BLaER1 treated with 17β-estradiol and CSF1 and Interleukin-3, amounts not matched to agents 10 nM and 100 nM (cell line): Measurements from ENCODE around the gene TENM4.

Source experiments
- H3K27ac ChIP-seq, 11 experiments: shearing (Covaris generic); formaldehyde crosslinking; 2 replicates each; pipeline ENCODE4 v1.8.1; 2022
- H3K27me3 ChIP-seq, 11 experiments: shearing (Covaris generic); formaldehyde crosslinking; 2 replicates each; pipeline ENCODE4 v1.8.1; 2022
- H3K36me3 ChIP-seq, 11 experiments: shearing (Covaris generic); formaldehyde crosslinking; 2 replicates each; pipeline ENCODE4 v1.8.1; 2022
- H3K4me1 ChIP-seq, 10 experiments: shearing (Covaris generic); formaldehyde crosslinking; 2 replicates each; pipeline ENCODE4 v1.8.1; 2022
- H3K4me2 ChIP-seq, 11 experiments: shearing (Covaris generic); formaldehyde crosslinking; 2 replicates each; pipeline ENCODE4 v1.8.1; 2022
- H3K4me3 ChIP-seq, 10 experiments: shearing (Covaris generic); formaldehyde crosslinking; 2 replicates each; pipeline ENCODE4 v1.8.1; 2022
- H3K9ac ChIP-seq, 11 experiments: shearing (Covaris generic); formaldehyde crosslinking; 2 replicates each; pipeline ENCODE4 v1.8.1; 2022
- H3K9me3 ChIP-seq, 11 experiments: shearing (Covaris generic); formaldehyde crosslinking; replicated peaks in 1 of 11; 2 replicates each; pipeline ENCODE4 v1.8.1; 2022
- H4K20me1 ChIP-seq, 11 experiments: shearing (Covaris generic); formaldehyde crosslinking; 2 replicates each; pipeline ENCODE4 v1.8.1; 2022
- Cebpa-rat ChIP-seq, 11 experiments: shearing (Covaris generic); IDR thresholded peaks; 2 replicates each; pipeline ENCODE4 v1.8.1; 2022

Gene TENM4

GRCh38 chr11:79156031-79156430 is 284.8 kb downstream of the TENM4 start:
- TF ChIP-seq Cebpa-rat (IDR thresholded peaks at IDR 0.05), result no peak
- Histone ChIP-seq H3K36me3 (peaks cover 0 to 7% (median 0%) of the 10 kb centered on the region in 11 experiments; a peak in 1 of 22 replicates), H3K27ac (no peak overlapping the region), H3K9ac (no peak overlapping the region), H4K20me1 (no peaks in the 10 kb centered on the region), H3K4me2 (no peak overlapping the region), H3K4me3 (no peak overlapping the region), H3K9me3 (peaks cover 0 to 9% (median 0%) of the 10 kb centered on the region in 11 experiments; a peak in 4 of 22 replicates), H3K4me1 (peaks cover 3 to 21% (median 12%) of the 10 kb centered on the region in 10 experiments; a peak in 19 of 20 replicates), H3K27me3 (peaks cover 0 to 12% (median 0%) of the 10 kb centered on the region in 11 experiments; a peak in 3 of 22 replicates)

GRCh38 chr11:79155237-79155636 is 285.6 kb downstream of the TENM4 start:
- no peak overlapping the region for H3K4me3 ChIP-seq
- no peak for TF ChIP-seq Cebpa-rat (IDR thresholded peaks at IDR 0.05)

GRCh38 chr11:79152511-79152910 is 288.3 kb downstream of the TENM4 start:
- Histone ChIP-seq H3K9me3 (peaks cover 0 to 9% (median 0%) of the 10 kb centered on the region in 11 experiments; a peak in 4 of 22 replicates), H3K36me3 (peaks cover 0 to 17% (median 0%) of the 10 kb centered on the region in 11 experiments; a peak in 2 of 22 replicates), H3K27ac (no peak overlapping the region), H4K20me1 (no peaks in the 10 kb centered on the region), H3K4me3 (no peak overlapping the region), H3K27me3 (peaks cover 0 to 12% (median 0%) of the 10 kb centered on the region in 11 experiments; a peak in 3 of 22 replicates), H3K4me2 (peak overlapping the region in 6 of 11 experiments; percentile 8 to 74 (median 30); a peak in 6 of 22 replicates), H3K9ac (no peak overlapping the region), H3K4me1 (peaks cover 13 to 34% (median 28%) of the 10 kb centered on the region in 10 experiments)
- TF ChIP-seq Cebpa-rat (IDR thresholded peaks at IDR 0.05), result no peak

More at GRCh38 chr11:79155237-79155636, 285.6 kb downstream of the TENM4 start:
- no peak overlapping the region for H3K27ac ChIP-seq
- H3K4me2 ChIP-seq, result no peak overlapping the region
- no peak overlapping the region for H3K9ac ChIP-seq
- peaks cover 0 to 9% (median 0%) of the 10 kb centered on the region in 11 experiments; a peak in 4 of 22 replicates for H3K9me3 ChIP-seq
- peaks cover 0 to 7% (median 0%) of the 10 kb centered on the region in 11 experiments; a peak in 1 of 22 replicates for H3K36me3 ChIP-seq
- peaks cover 7 to 25% (median 19%) of the 10 kb centered on the region in 10 experiments for H3K4me1 ChIP-seq
- H4K20me1 ChIP-seq, result no peaks in the 10 kb centered on the region
- H3K27me3 ChIP-seq, result peaks cover 0 to 12% (median 0%) of the 10 kb centered on the region in 11 experiments; a peak in 3 of 22 replicates

GRCh38 chr11:79151396-79151795 is 289.4 kb downstream of the TENM4 start:
- Histone ChIP-seq H3K9me3 (peaks cover 0 to 9% (median 0%) of the 10 kb centered on the region in 11 experiments; a peak in 4 of 22 replicates), H3K27me3 (peaks cover 0 to 12% (median 0%) of the 10 kb centered on the region in 11 experiments; a peak in 3 of 22 replicates), H3K4me1 (peaks cover 13 to 34% (median 28%) of the 10 kb centered on the region in 10 experiments), H4K20me1 (no peaks in the 10 kb centered on the region), H3K27ac (peak overlapping the region in 2 of 11 experiments; percentile 52 to 59; a peak in 2 of 22 replicates), H3K4me2 (peak overlapping the region in 8 of 11 experiments; percentile 70 to 85 (median 78); a peak in 15 of 22 replicates), H3K36me3 (peaks cover 0 to 19% (median 0%) of the 10 kb centered on the region in 11 experiments; a peak in 2 of 22 replicates), H3K4me3 (no peak overlapping the region), H3K9ac (no peak overlapping the region)
- TF ChIP-seq Cebpa-rat (IDR thresholded peaks at IDR 0.05), result no peak

- no peak for TF ChIP-seq Cebpa-rat (IDR thresholded peaks at IDR 0.05)
- peaks cover 0 to 12% (median 0%) of the 10 kb centered on the region in 11 experiments; a peak in 3 of 22 replicates for H3K27me3 ChIP-seq
- peaks cover 13 to 34% (median 28%) of the 10 kb centered on the region in 10 experiments for H3K4me1 ChIP-seq
- H4K20me1 ChIP-seq, result no peaks in the 10 kb centered on the region
- H3K27ac ChIP-seq, result peak overlapping the region in 6 of 11 experiments; percentile 17 to 61 (median 52); a peak in 6 of 22 replicates
- H3K9me3 ChIP-seq, result peaks cover 0 to 9% (median 0%) of the 10 kb centered on the region in 11 experiments; a peak in 4 of 22 replicates
- H3K36me3 ChIP-seq, result peaks cover 0 to 19% (median 0%) of the 10 kb centered on the region in 11 experiments; a peak in 2 of 22 replicates
- no peak overlapping the region for H3K4me3 ChIP-seq
- H3K4me2 ChIP-seq, result peak overlapping the region; percentile 52 to 85 (median 74); a peak in 21 of 22 replicates
- no peak overlapping the region for H3K9ac ChIP-seq
These were observed 289.9 kb downstream of the TENM4 start for GRCh38 chr11:79150966-79151365.

- peaks cover 0 to 9% (median 0%) of the 10 kb centered on the region in 11 experiments; a peak in 4 of 22 replicates for H3K9me3 ChIP-seq
- peak overlapping the region in 9 of 11 experiments; percentile 9 to 61 (median 47); a peak in 16 of 22 replicates for H3K27ac ChIP-seq
- 0 out of 22 replicates have a peak overlapping the region, but pooled peaks of 1 of the 11 experiments have one; percentile 1 for H3K9ac ChIP-seq
- no peak overlapping the region for H3K4me3 ChIP-seq
- peaks cover 0 to 12% (median 0%) of the 10 kb centered on the region in 11 experiments; a peak in 3 of 22 replicates for H3K27me3 ChIP-seq
- H3K4me2 ChIP-seq, result peak overlapping the region; percentile 52 to 85 (median 74)
- H4K20me1 ChIP-seq, result no peaks in the 10 kb centered on the region
- peaks cover 0 to 19% (median 0%) of the 10 kb centered on the region in 11 experiments; a peak in 2 of 22 replicates for H3K36me3 ChIP-seq
- H3K4me1 ChIP-seq, result peaks cover 13 to 34% (median 28%) of the 10 kb centered on the region in 10 experiments
- TF ChIP-seq Cebpa-rat (IDR thresholded peaks at IDR 0.05), result 0 out of 22 replicates have a peak, but pooled peaks of 1 of the 11 experiments have one; percentile 11
These were observed 290.5 kb downstream of the TENM4 start for GRCh38 chr11:79150320-79150719.

GRCh38 chr11:79147731-79148130 is 293.1 kb downstream of the TENM4 start:
- no peaks in the 10 kb centered on the region for H4K20me1 ChIP-seq
- TF ChIP-seq Cebpa-rat (IDR thresholded peaks at IDR 0.05), result no peak
- peaks cover 0 to 13% (median 0%) of the 10 kb centered on the region in 11 experiments; a peak in 1 of 22 replicates for H3K36me3 ChIP-seq
- no peak overlapping the region for H3K9ac ChIP-seq
- H3K9me3 ChIP-seq, result peaks cover 0 to 2% (median 1%) of the 10 kb centered on the region in 11 experiments; a peak in 10 of 22 replicates
- H3K27me3 ChIP-seq, result peaks cover 0 to 3% (median 0%) of the 10 kb centered on the region in 11 experiments; a peak in 3 of 22 replicates
- no peak overlapping the region for H3K4me2 ChIP-seq
- H3K4me1 ChIP-seq, result peaks cover 13 to 33% (median 28%) of the 10 kb centered on the region in 10 experiments
- H3K27ac ChIP-seq, result no peak overlapping the region
- H3K4me3 ChIP-seq, result no peak overlapping the region

GRCh38 chr11:79147011-79147410 is 293.8 kb downstream of the TENM4 start:
- no peak overlapping the region for H3K9ac ChIP-seq
- no peak overlapping the region for H3K4me3 ChIP-seq
- no peak overlapping the region for H3K4me2 ChIP-seq
- peaks cover 13 to 26% (median 24%) of the 10 kb centered on the region in 10 experiments for H3K4me1 ChIP-seq
- peaks cover 4 to 9% (median 6%) of the 10 kb centered on the region in 11 experiments; a peak in 15 of 22 replicates for H3K9me3 ChIP-seq
- H3K36me3 ChIP-seq, result peaks cover 0 to 13% (median 0%) of the 10 kb centered on the region in 11 experiments; a peak in 1 of 22 replicates
- no peak overlapping the region for H3K27ac ChIP-seq
- no peaks in the 10 kb centered on the region; a peak in 2 of 22 replicates for H3K27me3 ChIP-seq
- H4K20me1 ChIP-seq, result no peaks in the 10 kb centered on the region
- no peak for TF ChIP-seq Cebpa-rat (IDR thresholded peaks at IDR 0.05)

- no peak overlapping the region for H3K9ac ChIP-seq
- H3K4me2 ChIP-seq, result peak overlapping the region in 10 of 11 experiments; percentile 4 to 53 (median 37); a peak in 17 of 22 replicates
- no peak overlapping the region for H3K27ac ChIP-seq
- H3K4me1 ChIP-seq, result peaks cover 0 to 12% (median 9%) of the 10 kb centered on the region in 10 experiments; a peak in 16 of 20 replicates
- TF ChIP-seq Cebpa-rat (IDR thresholded peaks at IDR 0.05), result no peak
- no peaks in the 10 kb centered on the region; a peak in 2 of 22 replicates for H3K36me3 ChIP-seq
- peaks cover 5 to 20% (median 6%) of the 10 kb centered on the region in 11 experiments; a peak in 18 of 22 replicates for H3K9me3 ChIP-seq
- H3K27me3 ChIP-seq, result no peaks in the 10 kb centered on the region
- no peak overlapping the region for H3K4me3 ChIP-seq
- no peaks in the 10 kb centered on the region for H4K20me1 ChIP-seq
These were observed 300.9 kb downstream of the TENM4 start for GRCh38 chr11:79139900-79140299.
